Gastroesophageal sphincter (tissue), 3 donors: ENCODE measurements around the gene PPP6C.

Experiments used
- CTCF ChIP-seq, 4 experiments: fragments of 200-600 bp in 2 of 4; fragments of 450-650 bp in 2 of 4; sonication (generic) in 1 of 4; IDR thresholded peaks; one replicate each; pipeline ENCODE4 v1.5.1; 2017 to 2019; ENCODE audit warnings: antibody characterized with exemption in 4 of 4, mild to moderate bottlenecking in 2 of 4, moderate library complexity in 2 of 4
- EP300 ChIP-seq: sonication (generic); formaldehyde crosslinking; IDR thresholded peaks from one replicate; pipeline ENCODE4 v1.6.1; 2017; ENCODE audit warnings: antibody characterized with exemption, mild to moderate bottlenecking
- POLR2A ChIP-seq, 2 donors: fragments of 450-650 bp; IDR thresholded peaks; one replicate each; pipeline ENCODE4 v1.6.1; 2017; ENCODE audit warnings: antibody characterized with exemption in 2 of 2, mild to moderate bottlenecking in 2 of 2, moderate library complexity in 1 of 2
- POLR2AphosphoS5 ChIP-seq: sonication (generic); formaldehyde crosslinking; IDR thresholded peaks from one replicate; pipeline ENCODE4 v1.6.1; 2017; ENCODE audit warnings: antibody characterized with exemption

DNA sequence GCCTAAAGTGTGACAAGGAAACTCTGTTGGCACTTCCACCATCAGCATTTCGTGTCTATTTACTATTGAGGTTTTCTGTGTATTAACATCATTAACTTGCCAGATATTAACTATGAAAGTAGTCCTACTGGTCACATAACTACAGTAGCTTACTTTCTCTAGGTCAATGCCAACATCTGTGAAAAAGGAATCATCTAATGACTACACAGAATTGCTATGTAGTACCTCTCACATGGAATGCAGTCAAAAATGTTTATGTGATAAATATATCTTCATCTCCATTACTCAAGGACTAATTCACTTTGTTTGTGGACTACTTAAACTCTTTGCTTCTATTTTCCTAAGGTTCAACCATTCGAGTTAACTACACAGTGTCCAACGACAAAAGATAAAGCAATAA is 48.4 kb downstream of the PPP6C start:
- no peak for TF ChIP-seq CTCF (IDR thresholded peaks at IDR 0.05)
- TF ChIP-seq POLR2A (IDR thresholded peaks at IDR 0.05), result no peak
- no peak for TF ChIP-seq POLR2AphosphoS5
- no peak for TF ChIP-seq EP300
